Ecto neural progenitor cell (in vitro differentiated cells): ENCODE results near the gene CHRM1.

Source experiments
- DNase-seq: peaks from one replicate; pipeline ENCODE4 v3.0.0-alpha.2; 2018; ENCODE audit warnings: low spot score

Gene CHRM1

GRCh38 chr11:62905296-62905695 lies 15.9 kb downstream of the CHRM1 start:
- no peak for DNase-seq

- no peak for DNase-seq
These were observed 18.2 kb downstream of the CHRM1 start for GRCh38 chr11:62902932-62903331.

GRCh38 chr11:62898027-62898426 lies 23.1 kb downstream of the CHRM1 start:
- DNase-seq: no peak

GRCh38 chr11:62897311-62897710 lies 23.9 kb downstream of the CHRM1 start:
- DNase-seq: no peak

- DNase-seq: no peak
These were observed 25.1 kb downstream of the CHRM1 start for GRCh38 chr11:62896049-62896448.

GRCh38 chr11:62895501-62895900 lies 25.7 kb downstream of the CHRM1 start:
- DNase-seq: no peak

GRCh38 chr11:62892077-62892922 lies 28.9 kb downstream of the CHRM1 start:
- DNase-seq: no peak

- DNase-seq: no peak
These were observed 31.4 kb downstream of the CHRM1 start for GRCh38 chr11:62889484-62890437.

GRCh38 chr11:62889126-62889483 lies 32.1 kb downstream of the CHRM1 start:
- DNase-seq: no peak

GRCh38 chr11:62888406-62888805 lies 32.8 kb downstream of the CHRM1 start:
- no peak for DNase-seq

GRCh38 chr11:62885137-62885750 lies 35.9 kb downstream of the CHRM1 start:
- no peak for DNase-seq

GRCh38 chr11:62883673-62884072 lies 37.5 kb downstream of the CHRM1 start:
- DNase-seq: no peak

- no peak for DNase-seq
These were observed 38.2 kb downstream of the CHRM1 start for GRCh38 chr11:62882788-62883501.

GRCh38 chr11:62882431-62882749 lies 38.8 kb downstream of the CHRM1 start:
- no peak for DNase-seq

- DNase-seq: peak; percentile 94
These were observed 39.4 kb downstream of the CHRM1 start for GRCh38 chr11:62881579-62882430.

GRCh38 chr11:62880803-62881578 lies 40.2 kb downstream of the CHRM1 start, which contains the start of gene SLC3A2:
SLC3A2 (plus strand) TSS chr11:62880896; CDS start chr11:62881024, 128 bp downstream.
- DNase-seq: peak; percentile 94

- no peak for DNase-seq
These were observed 40.8 kb downstream of the CHRM1 start for GRCh38 chr11:62880231-62880802.

GRCh38 chr11:62879235-62879978 lies 41.8 kb downstream of the CHRM1 start:
- no peak for DNase-seq

GRCh38 chr11:62876712-62877111 lies 44.5 kb downstream of the CHRM1 start:
- DNase-seq: no peak
